Upper lobe of left lung (tissue), 4 donors: Measurements from ENCODE around the gene PIGBOS1.
"Not testable (repeated sequence)": the region's sequence is repeated elsewhere in the genome, so short reads cannot be mapped to it uniquely, and the experiment has no call there.

Source experiments
- CTCF ChIP-seq, 6 experiments: fragments of 450-650 bp in 4 of 6; fragments of 200-600 bp in 2 of 6; sonication (generic) in 2 of 6; IDR thresholded peaks; one replicate each; pipeline ENCODE4 v1.5.1; 2016 to 2019; ENCODE audit warnings: antibody characterized with exemption in 6 of 6
- POLR2AphosphoS5 ChIP-seq, 2 donors: sonication (generic); formaldehyde crosslinking; IDR thresholded peaks; one replicate each; pipeline ENCODE4 v1.5.1; 2017; ENCODE audit warnings: antibody characterized with exemption in 2 of 2

GRCh38 chr15:55280589-55280988 is 38.3 kb downstream of the PIGBOS1 start:
- TF ChIP-seq CTCF, POLR2AphosphoS5 (IDR thresholded peaks at IDR 0.05): not testable (repeated sequence)
